WTC11 (cell line): Measurements from ENCODE around the gene DUSP3. TPM values are rescaled to one million over a fixed set of nuclear protein-coding genes. Genes with fewer than 3 reads are reported as not detected.

Experiments
- ATAC-seq: fragments of 200-7000 bp; cut with Tn5 transposase; 2 replicates; pipeline ENCODE4 v1.10.0; 2021; ENCODE audit warnings: mild to moderate bottlenecking, moderate library complexity
- CTCF ChIA-PET: fragments of 300-600 bp; sonication (Branson Sonifier 250); formaldehyde crosslinking; loops from one replicate; lab custom pipeline; 2021; ENCODE audit warnings: antibody characterized with exemption; lab: Charles Lee
- POLR2A ChIA-PET: fragments of 350-600 bp; sonication (Branson Sonifier 250); formaldehyde crosslinking; loops from one replicate; lab custom pipeline; 2021; ENCODE audit warnings: antibody characterized with exemption; lab: Charles Lee
- DNase-seq: peaks from one replicate; pipeline ENCODE4 v3.0.0; 2021; ENCODE audit warnings: low spot score
- H3K27ac Mint-ChIP-seq: 2 replicates; pipeline ENCODE4 v1.8.0; 2021; ENCODE audit warnings: mixed read lengths
- H3K27me3 Mint-ChIP-seq: 2 replicates; pipeline ENCODE4 v1.8.0; 2021; ENCODE audit warnings: low read depth, mild to moderate bottlenecking, moderate library complexity, mixed read lengths
- H3K36me3 Mint-ChIP-seq: 2 replicates; pipeline ENCODE4 v1.8.0; 2021; ENCODE audit warnings: mixed read lengths
- H3K4me1 Mint-ChIP-seq: 2 replicates; pipeline ENCODE4 v1.8.0; 2022; ENCODE audit warnings: mixed read lengths
- H3K4me3 Mint-ChIP-seq: 2 replicates; pipeline ENCODE4 v1.8.0; 2021; ENCODE audit warnings: mild to moderate bottlenecking, moderate library complexity, mixed read lengths
- H3K9me3 Mint-ChIP-seq: 2 replicates; pipeline ENCODE4 v1.8.0; 2021; ENCODE audit warnings: mixed read lengths
- ATF3 ChIP-seq: sonication (generic); formaldehyde crosslinking; conservative IDR thresholded peaks from 2 replicates; pipeline ENCODE4 v1.8.1; 2022; ENCODE audit warnings: mild to moderate bottlenecking, missing genetic modification reagents
- CDX4 ChIP-seq: fragments of 250-450 bp; sonication (Bioruptor Pico); IDR thresholded peaks from 2 replicates; pipeline ENCODE4 v1.9.0; 2021; ENCODE audit warnings: moderate library complexity, mild to moderate bottlenecking, inconsistent platforms, borderline replicate concordance
- EMX1 ChIP-seq: fragments of 250-450 bp; sonication (Bioruptor Pico); IDR thresholded peaks from 2 replicates; pipeline ENCODE4 v1.8.0; 2021; ENCODE audit warnings: mild to moderate bottlenecking
- ERG ChIP-seq: fragments of 250-450 bp; sonication (Bioruptor Pico); IDR thresholded peaks from 2 replicates; pipeline ENCODE4 v1.8.0; 2021; ENCODE audit warnings: mild to moderate bottlenecking
- FOXP4 ChIP-seq: sonication (generic); formaldehyde crosslinking; IDR thresholded peaks from 2 replicates; pipeline ENCODE4 v1.8.0; 2022; ENCODE audit warnings: mild to moderate bottlenecking, missing genetic modification reagents
- GRHL2 ChIP-seq: fragments of 250-450 bp; sonication (Bioruptor Pico); IDR thresholded peaks from 2 replicates; pipeline ENCODE4 v1.8.0; 2022; ENCODE audit warnings: mild to moderate bottlenecking, moderate library complexity; ENCODE audit not compliant: insufficient replicate concordance, severe bottlenecking
- GTF2I ChIP-seq: fragments of 250-450 bp; sonication (Bioruptor Pico); conservative IDR thresholded peaks from 2 replicates; pipeline ENCODE4 v1.4.0; 2021; ENCODE audit warnings: mild to moderate bottlenecking
- HMGA2 ChIP-seq: fragments of 250-450 bp; sonication (Bioruptor Pico); IDR thresholded peaks from 2 replicates; pipeline ENCODE4 v1.4.0; 2021; ENCODE audit warnings: mild to moderate bottlenecking, moderate library complexity
- JAZF1 ChIP-seq: fragments of 250-450 bp; sonication (Bioruptor Pico); IDR thresholded peaks from 2 replicates; pipeline ENCODE4 v1.9.0; 2021; ENCODE audit warnings: moderate library complexity, mild to moderate bottlenecking, inconsistent platforms
- JUN ChIP-seq: sonication (generic); formaldehyde crosslinking; IDR thresholded peaks from 2 replicates; pipeline ENCODE4 v1.8.0; 2023; ENCODE audit warnings: mild to moderate bottlenecking, missing genetic modification reagents
- NFYB ChIP-seq: sonication (generic); formaldehyde crosslinking; conservative IDR thresholded peaks from 2 replicates; pipeline ENCODE4 v1.8.0; 2022; ENCODE audit warnings: low read depth, missing genetic modification reagents
- NR1H2 ChIP-seq: sonication (generic); formaldehyde crosslinking; IDR thresholded peaks from 2 replicates; pipeline ENCODE4 v1.9.0; 2021; ENCODE audit warnings: mild to moderate bottlenecking, moderate library complexity, missing genetic modification reagents
- NR2C2 ChIP-seq: sonication (generic); formaldehyde crosslinking; IDR thresholded peaks from 2 replicates; pipeline ENCODE4 v1.8.0; 2022; ENCODE audit warnings: mild to moderate bottlenecking, missing genetic modification reagents
- RELA ChIP-seq: sonication (generic); formaldehyde crosslinking; IDR thresholded peaks from 2 replicates; pipeline ENCODE4 v1.8.1; 2022; ENCODE audit warnings: missing genetic modification reagents, mild to moderate bottlenecking, borderline replicate concordance
- SMAD3 ChIP-seq: sonication (generic); formaldehyde crosslinking; IDR thresholded peaks from 2 replicates; pipeline ENCODE4 v1.8.0; 2022; ENCODE audit warnings: missing genetic modification reagents, mild to moderate bottlenecking, borderline replicate concordance
- TEAD4 ChIP-seq: sonication (generic); formaldehyde crosslinking; IDR thresholded peaks from 2 replicates; pipeline ENCODE4 v1.8.0; 2022; ENCODE audit warnings: mild to moderate bottlenecking, missing genetic modification reagents
- TP53 ChIP-seq: sonication (generic); formaldehyde crosslinking; IDR thresholded peaks from 2 replicates; pipeline ENCODE4 v1.8.1; 2023; ENCODE audit warnings: mild to moderate bottlenecking, missing genetic modification reagents
- ZNF219 ChIP-seq: sonication (generic); formaldehyde crosslinking; IDR thresholded peaks from 2 replicates; pipeline ENCODE4 v1.8.0; 2023; ENCODE audit warnings: missing genetic modification reagents, mild to moderate bottlenecking, borderline replicate concordance
- ZNF232 ChIP-seq: sonication (generic); formaldehyde crosslinking; IDR thresholded peaks from 2 replicates; pipeline ENCODE4 v1.8.0; 2022; ENCODE audit warnings: mild to moderate bottlenecking, missing genetic modification reagents
- ZNF396 ChIP-seq: fragments of 250-450 bp; sonication (Bioruptor Pico); IDR thresholded peaks from 2 replicates; pipeline ENCODE4 v1.8.0; 2021; ENCODE audit warnings: mild to moderate bottlenecking, moderate library complexity, borderline replicate concordance
- ZNF416 ChIP-seq: fragments of 250-450 bp; sonication (Bioruptor Pico); IDR thresholded peaks from 2 replicates; pipeline ENCODE4 v1.9.0; 2021; ENCODE audit warnings: mild to moderate bottlenecking, inconsistent platforms
- ZNF423 ChIP-seq: fragments of 250-450 bp; sonication (Bioruptor Pico); IDR thresholded peaks from 2 replicates; pipeline ENCODE4 v2.1.2; 2022; ENCODE audit warnings: mild to moderate bottlenecking, moderate library complexity
- total RNA-seq: library from RNA; stranded (reverse); gene quantifications from 3 replicates; pipeline ENCODE4 v1.2.3, GENCODE V29; 2021
- TF ChIP-seq, protein P1 (sequence below): sonication (generic); formaldehyde crosslinking; IDR thresholded peaks from 2 replicates; pipeline ENCODE4 v1.8.0; 2022; ENCODE audit warnings: missing genetic modification reagents
- TF ChIP-seq, protein P2 (sequence below): sonication (generic); formaldehyde crosslinking; IDR thresholded peaks from 2 replicates; pipeline ENCODE4 v1.8.0; 2022; ENCODE audit warnings: mild to moderate bottlenecking, missing genetic modification reagents
- TF ChIP-seq, protein P3 (sequence below): sonication (generic); formaldehyde crosslinking; IDR thresholded peaks from 2 replicates; pipeline ENCODE4 v1.8.1; 2022; ENCODE audit warnings: mild to moderate bottlenecking, moderate library complexity, missing genetic modification reagents
- TF ChIP-seq, protein P4 (sequence below): sonication (generic); formaldehyde crosslinking; IDR thresholded peaks from 2 replicates; pipeline ENCODE4 v1.8.0; 2022; ENCODE audit warnings: mild to moderate bottlenecking, missing genetic modification reagents

Gene DUSP3
- total RNA-seq, 1 experiment from 2014 or later: 31.5 TPM

DNA sequence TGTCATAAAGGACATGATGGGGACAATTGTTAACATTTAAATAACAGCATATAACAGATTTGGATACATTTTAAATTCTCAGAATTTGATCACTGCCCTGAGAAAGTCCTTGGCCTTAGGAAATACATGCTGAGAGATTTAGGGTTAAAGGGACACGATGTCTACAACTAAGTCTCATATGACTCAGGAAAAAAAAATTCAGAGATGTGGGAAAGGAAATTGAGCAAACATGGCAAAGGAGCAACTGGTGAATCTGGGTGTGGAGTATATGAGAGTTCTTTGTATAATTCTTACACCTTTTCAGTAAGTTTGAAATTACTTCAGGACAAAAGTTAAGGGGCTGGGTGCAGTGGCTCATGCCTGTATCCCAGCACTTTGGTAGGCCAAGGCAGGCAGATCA, 35.9 kb upstream of the DUSP3 start (continued):
- no peak for TF ChIP-seq RELA (CRISPR knock-in tag)
- no peak for TF ChIP-seq SMAD3 (CRISPR knock-in tag)
- no peak for TF ChIP-seq JUN (CRISPR knock-in tag)
- TF ChIP-seq JAZF1: no peak

- Mint-ChIP-seq H3K9me3 (no peaks in the 10 kb centered on the region), H3K4me3 (no peak overlapping the region), H3K36me3 (peaks cover 5% of the 10 kb centered on the region), H3K4me1 (peaks cover 24% of the 10 kb centered on the region), H3K27me3 (no peaks in the 10 kb centered on the region), H3K27ac (peak overlapping the region; percentile 1)
- ChIA-PET CTCF (interaction anchor here (0.6 to 4.7 kb wide), 18 partner anchors 10 to 166 kb away, joined by 3 to 78 read pairs (median 4); partner anchors contain the start of genes CD300LG and DUSP3), POLR2A (no interaction called here)
- ATAC-seq (peak; percentile 90), DNase-seq (peak; percentile 53)
- TF ChIP-seq ZNF396: no peak
- TF ChIP-seq EMX1: no peak
- TF ChIP-seq ZNF416 (CRISPR knock-in tag): no peak
- no peak for TF ChIP-seq ATF3
- no peak for TF ChIP-seq TEAD4 (CRISPR knock-in tag)
- TF ChIP-seq ZNF423 (CRISPR knock-in tag): no peak
- TF ChIP-seq, protein P1, sequence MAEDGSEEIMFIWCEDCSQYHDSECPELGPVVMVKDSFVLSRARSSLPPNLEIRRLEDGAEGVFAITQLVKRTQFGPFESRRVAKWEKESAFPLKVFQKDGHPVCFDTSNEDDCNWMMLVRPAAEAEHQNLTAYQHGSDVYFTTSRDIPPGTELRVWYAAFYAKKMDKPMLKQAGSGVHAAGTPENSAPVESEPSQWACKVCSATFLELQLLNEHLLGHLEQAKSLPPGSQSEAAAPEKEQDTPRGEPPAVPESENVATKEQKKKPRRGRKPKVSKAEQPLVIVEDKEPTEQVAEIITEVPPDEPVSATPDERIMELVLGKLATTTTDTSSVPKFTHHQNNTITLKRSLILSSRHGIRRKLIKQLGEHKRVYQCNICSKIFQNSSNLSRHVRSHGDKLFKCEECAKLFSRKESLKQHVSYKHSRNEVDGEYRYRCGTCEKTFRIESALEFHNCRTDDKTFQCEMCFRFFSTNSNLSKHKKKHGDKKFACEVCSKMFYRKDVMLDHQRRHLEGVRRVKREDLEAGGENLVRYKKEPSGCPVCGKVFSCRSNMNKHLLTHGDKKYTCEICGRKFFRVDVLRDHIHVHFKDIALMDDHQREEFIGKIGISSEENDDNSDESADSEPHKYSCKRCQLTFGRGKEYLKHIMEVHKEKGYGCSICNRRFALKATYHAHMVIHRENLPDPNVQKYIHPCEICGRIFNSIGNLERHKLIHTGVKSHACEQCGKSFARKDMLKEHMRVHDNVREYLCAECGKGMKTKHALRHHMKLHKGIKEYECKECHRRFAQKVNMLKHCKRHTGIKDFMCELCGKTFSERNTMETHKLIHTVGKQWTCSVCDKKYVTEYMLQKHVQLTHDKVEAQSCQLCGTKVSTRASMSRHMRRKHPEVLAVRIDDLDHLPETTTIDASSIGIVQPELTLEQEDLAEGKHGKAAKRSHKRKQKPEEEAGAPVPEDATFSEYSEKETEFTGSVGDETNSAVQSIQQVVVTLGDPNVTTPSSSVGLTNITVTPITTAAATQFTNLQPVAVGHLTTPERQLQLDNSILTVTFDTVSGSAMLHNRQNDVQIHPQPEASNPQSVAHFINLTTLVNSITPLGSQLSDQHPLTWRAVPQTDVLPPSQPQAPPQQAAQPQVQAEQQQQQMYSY (CRISPR knock-in tag): no peak
- no peak for TF ChIP-seq GRHL2
- TF ChIP-seq, protein P2, sequence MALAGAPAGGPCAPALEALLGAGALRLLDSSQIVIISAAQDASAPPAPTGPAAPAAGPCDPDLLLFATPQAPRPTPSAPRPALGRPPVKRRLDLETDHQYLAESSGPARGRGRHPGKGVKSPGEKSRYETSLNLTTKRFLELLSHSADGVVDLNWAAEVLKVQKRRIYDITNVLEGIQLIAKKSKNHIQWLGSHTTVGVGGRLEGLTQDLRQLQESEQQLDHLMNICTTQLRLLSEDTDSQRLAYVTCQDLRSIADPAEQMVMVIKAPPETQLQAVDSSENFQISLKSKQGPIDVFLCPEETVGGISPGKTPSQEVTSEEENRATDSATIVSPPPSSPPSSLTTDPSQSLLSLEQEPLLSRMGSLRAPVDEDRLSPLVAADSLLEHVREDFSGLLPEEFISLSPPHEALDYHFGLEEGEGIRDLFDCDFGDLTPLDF: no peak
These were observed 35.2 kb upstream of the DUSP3 start for GRCh38 chr17:43814026-43814425.

DNA sequence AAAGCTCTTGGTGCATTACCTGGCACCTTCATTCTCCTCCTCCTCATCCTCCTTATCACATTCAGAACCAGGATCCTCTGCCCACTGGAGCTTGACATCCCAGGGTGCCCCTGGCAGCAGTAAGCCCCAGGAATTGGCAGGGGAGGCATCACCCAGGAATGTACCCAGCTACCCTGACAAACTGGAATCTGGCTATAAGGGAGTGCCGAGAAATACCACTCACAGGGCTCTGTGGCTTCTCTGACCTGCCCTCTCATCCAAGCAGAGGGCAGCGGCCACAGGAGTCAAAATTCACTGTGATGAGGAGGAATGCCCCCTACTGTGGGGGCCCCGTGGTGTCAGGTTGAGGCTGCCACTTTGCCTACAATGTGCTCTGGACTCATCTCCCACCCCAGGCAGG, 34.6 kb upstream of the DUSP3 start:
- CTCF ChIA-PET: interaction anchor here (0.5 to 4.7 kb wide), 19 partner anchors 10 to 167 kb away, joined by 3 to 78 read pairs (median 3); partner anchors contain the start of genes CD300LG and DUSP3
- H3K9me3 Mint-ChIP-seq: no peaks in the 10 kb centered on the region
- POLR2A ChIA-PET: no interaction called here
- no peak overlapping the region for H3K27ac Mint-ChIP-seq
- H3K27me3 Mint-ChIP-seq: no peaks in the 10 kb centered on the region
- DNase-seq: no peak
- no peak overlapping the region for H3K4me3 Mint-ChIP-seq
- peaks cover 7% of the 10 kb centered on the region for H3K36me3 Mint-ChIP-seq
- no peak for ATAC-seq
- peaks cover 24% of the 10 kb centered on the region for H3K4me1 Mint-ChIP-seq
- TF ChIP-seq FOXP4 (CRISPR knock-in tag): no peak
- TF ChIP-seq GTF2I (CRISPR knock-in tag): no peak
- TF ChIP-seq NFYB (CRISPR knock-in tag): no peak
- TF ChIP-seq, protein P3, sequence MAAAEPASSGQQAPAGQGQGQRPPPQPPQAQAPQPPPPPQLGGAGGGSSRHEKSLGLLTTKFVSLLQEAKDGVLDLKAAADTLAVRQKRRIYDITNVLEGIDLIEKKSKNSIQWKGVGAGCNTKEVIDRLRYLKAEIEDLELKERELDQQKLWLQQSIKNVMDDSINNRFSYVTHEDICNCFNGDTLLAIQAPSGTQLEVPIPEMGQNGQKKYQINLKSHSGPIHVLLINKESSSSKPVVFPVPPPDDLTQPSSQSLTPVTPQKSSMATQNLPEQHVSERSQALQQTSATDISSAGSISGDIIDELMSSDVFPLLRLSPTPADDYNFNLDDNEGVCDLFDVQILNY (CRISPR knock-in tag): no peak
- no peak for TF ChIP-seq HMGA2 (CRISPR knock-in tag)
- TF ChIP-seq ZNF219 (CRISPR knock-in tag): no peak
- TF ChIP-seq, protein P4, sequence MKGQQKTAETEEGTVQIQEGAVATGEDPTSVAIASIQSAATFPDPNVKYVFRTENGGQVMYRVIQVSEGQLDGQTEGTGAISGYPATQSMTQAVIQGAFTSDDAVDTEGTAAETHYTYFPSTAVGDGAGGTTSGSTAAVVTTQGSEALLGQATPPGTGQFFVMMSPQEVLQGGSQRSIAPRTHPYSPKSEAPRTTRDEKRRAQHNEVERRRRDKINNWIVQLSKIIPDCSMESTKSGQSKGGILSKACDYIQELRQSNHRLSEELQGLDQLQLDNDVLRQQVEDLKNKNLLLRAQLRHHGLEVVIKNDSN: no peak
- TF ChIP-seq ERG (CRISPR knock-in tag): no peak
- no peak for TF ChIP-seq TP53 (CRISPR knock-in tag)
- no peak for TF ChIP-seq NR1H2 (CRISPR knock-in tag)
- TF ChIP-seq CDX4 (CRISPR knock-in tag): no peak
- no peak for TF ChIP-seq NR2C2
- no peak for TF ChIP-seq ZNF232 (CRISPR knock-in tag)
